Measurements from ENCODE around the gene CEP120. TPM values are rescaled to one million over a fixed set of nuclear protein-coding genes. Genes with fewer than 3 reads are reported as not detected.

Gene CEP120
- total RNA-seq, 2 experiments from 2014 or later: 35.2 to 36.6 TPM

GRCh38 chr5:123304777-123305316 is 118.4 kb downstream of the CEP120 start:
- Mint-ChIP-seq H3K27me3 (peaks cover 18% of the 10 kb centered on the region), H3K4me1 (peaks cover 8% of the 10 kb centered on the region), H3K4me3 (no peak overlapping the region), H3K9me3 (peaks cover 2% of the 10 kb centered on the region), H3K36me3 (ENCODE audit: low read depth) (no peaks in the 10 kb centered on the region), H3K27ac (no peak overlapping the region)
- ChIA-PET POLR2A (no interaction called here), CTCF (no interaction called here)
- DNase-seq: no peak

- Mint-ChIP-seq H3K27ac (no peak overlapping the region), H3K27me3 (peaks cover 18% of the 10 kb centered on the region)
- POLR2A ChIA-PET: no interaction called here
Measured at GRCh38 chr5:123303802-123304201, 119.4 kb downstream of the CEP120 start.

GRCh38 chr5:123300266-123300665 is 122.9 kb downstream of the CEP120 start:
- no peaks in the 10 kb centered on the region for H3K9me3 Mint-ChIP-seq
- H3K27ac Mint-ChIP-seq: no peak overlapping the region
- no peak for DNase-seq
- peaks cover 20% of the 10 kb centered on the region for H3K27me3 Mint-ChIP-seq
- peaks cover 5% of the 10 kb centered on the region for H3K4me1 Mint-ChIP-seq
- H3K36me3 Mint-ChIP-seq (ENCODE audit: low read depth): no peaks in the 10 kb centered on the region
- CTCF ChIA-PET: no interaction called here
- no peak overlapping the region for H3K4me3 Mint-ChIP-seq
- POLR2A ChIA-PET: no interaction called here

More at GRCh38 chr5:123303802-123304201, 119.4 kb downstream of the CEP120 start:
- Mint-ChIP-seq H3K9me3 (peaks cover 2% of the 10 kb centered on the region), H3K4me1 (peaks cover 8% of the 10 kb centered on the region), H3K4me3 (no peak overlapping the region), H3K36me3 (ENCODE audit: low read depth) (no peaks in the 10 kb centered on the region)
- DNase-seq: no peak
- CTCF ChIA-PET: no interaction called here

- Mint-ChIP-seq H3K4me1 (no peaks in the 10 kb centered on the region), H3K27ac (no peak overlapping the region)
- CTCF ChIA-PET: no interaction called here
Measured at GRCh38 chr5:123299136-123299535, 124.1 kb downstream of the CEP120 start.

GRCh38 chr5:123298335-123299030 is 124.7 kb downstream of the CEP120 start:
- POLR2A ChIA-PET: no interaction called here
- H3K36me3 Mint-ChIP-seq (ENCODE audit: low read depth): no peaks in the 10 kb centered on the region

More at GRCh38 chr5:123299136-123299535, 124.1 kb downstream of the CEP120 start:
- Mint-ChIP-seq H3K9me3 (no peaks in the 10 kb centered on the region), H3K4me3 (no peak overlapping the region), H3K36me3 (ENCODE audit: low read depth) (no peaks in the 10 kb centered on the region), H3K27me3 (peaks cover 20% of the 10 kb centered on the region)
- DNase-seq: no peak
- POLR2A ChIA-PET: no interaction called here

GRCh38 chr5:123297866-123298265 is 125.3 kb downstream of the CEP120 start:
- POLR2A ChIA-PET: no interaction called here
- no peak for DNase-seq
- no peaks in the 10 kb centered on the region for H3K9me3 Mint-ChIP-seq
- no peak overlapping the region for H3K27ac Mint-ChIP-seq
- no peaks in the 10 kb centered on the region for H3K36me3 Mint-ChIP-seq (ENCODE audit: low read depth)
- H3K4me3 Mint-ChIP-seq: no peak overlapping the region
- no peaks in the 10 kb centered on the region for H3K4me1 Mint-ChIP-seq
- peaks cover 19% of the 10 kb centered on the region for H3K27me3 Mint-ChIP-seq
- CTCF ChIA-PET: no interaction called here

More at GRCh38 chr5:123298335-123299030, 124.7 kb downstream of the CEP120 start:
- peaks cover 20% of the 10 kb centered on the region for H3K27me3 Mint-ChIP-seq
- no peaks in the 10 kb centered on the region for H3K4me1 Mint-ChIP-seq
- H3K9me3 Mint-ChIP-seq: no peaks in the 10 kb centered on the region
- H3K4me3 Mint-ChIP-seq: no peak overlapping the region
- CTCF ChIA-PET: no interaction called here
- DNase-seq: no peak
- H3K27ac Mint-ChIP-seq: no peak overlapping the region

- POLR2A ChIA-PET: no interaction called here
- no peak for DNase-seq
- Mint-ChIP-seq H3K36me3 (ENCODE audit: low read depth) (no peaks in the 10 kb centered on the region), H3K9me3 (no peaks in the 10 kb centered on the region), H3K4me1 (no peaks in the 10 kb centered on the region), H3K27ac (no peak overlapping the region), H3K4me3 (no peak overlapping the region), H3K27me3 (peaks cover 14% of the 10 kb centered on the region)
- CTCF ChIA-PET: no interaction called here
Measured at GRCh38 chr5:123297198-123297831, 125.9 kb downstream of the CEP120 start.

Other genes with a start within 250 kb of the CEP120 start
- 10 to 100 TPM; 30.8 to 32.1 TPM for gene CSNK1G3, start 88.8 kb upstream of the CEP120 start, total RNA-seq